Neuron (in vitro differentiated cells): Measurements from ENCODE around the gene CENPVL2.
"Not testable (repeated sequence)": the region's sequence is repeated elsewhere in the genome, so short reads cannot be mapped to it uniquely, and the experiment has no call there.

Experiments used
- H2AFZ ChIP-seq: one replicate; pipeline ENCODE4 v1.6.1; 2013; ENCODE audit warnings: low read depth, mild to moderate bottlenecking, inconsistent platforms, low read length, moderate library complexity
- H3K27me3 ChIP-seq: one replicate; pipeline ENCODE4 v1.6.1; 2013; ENCODE audit warnings: low read length; ENCODE audit not compliant: insufficient read depth
- H3K36me3 ChIP-seq: one replicate; pipeline ENCODE4 v1.6.1; 2013; ENCODE audit warnings: low read length; ENCODE audit not compliant: insufficient read depth
- H3K4me1 ChIP-seq: one replicate; pipeline ENCODE4 v1.6.1; 2013; ENCODE audit warnings: low read length; ENCODE audit not compliant: insufficient read depth
- H3K4me3 ChIP-seq: 2 replicates; pipeline ENCODE4 v1.5.1; 2013; ENCODE audit warnings: mild to moderate bottlenecking, low read length, moderate library complexity
- H3K9me3 ChIP-seq: one replicate; pipeline ENCODE4 v1.6.1; 2013; ENCODE audit warnings: low read length

CENPVL2 gene

GRCh38 chrX:51682720-51683062, at the start of gene CENPVL2:
Gene CENPVL2, minus strand, starts transcription at chrX:51682831. Its CDS starts 0 bp downstream, at chrX:51682831.
- H3K4me3 ChIP-seq, H3K27me3 ChIP-seq, H3K9me3 ChIP-seq, H3K36me3 ChIP-seq, H3K4me1 ChIP-seq, H2AFZ ChIP-seq: not testable (repeated sequence)

DNA sequence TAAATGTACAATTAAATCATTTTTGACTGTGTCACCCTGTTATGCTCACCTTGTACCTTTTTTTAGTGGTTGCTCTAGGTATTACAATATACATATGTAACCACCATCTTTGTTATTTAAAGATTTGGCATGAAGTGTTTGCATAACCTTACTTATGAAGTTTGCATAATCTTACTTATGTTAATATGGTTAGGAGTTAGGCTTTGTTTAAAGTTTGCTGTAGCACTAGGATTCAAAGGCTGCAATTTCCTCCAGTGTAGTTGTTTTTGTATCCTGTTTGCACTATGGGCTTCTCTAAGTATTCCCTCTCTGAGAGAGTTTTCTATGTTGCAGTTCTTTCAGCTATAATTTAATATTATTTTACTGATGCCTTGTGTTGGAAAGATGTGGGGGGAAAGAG, 45.6 kb upstream of the CENPVL2 start:
- no peak overlapping the region for H3K4me3 ChIP-seq
- H2AFZ ChIP-seq: no peak overlapping the region
- H3K9me3 ChIP-seq: no peaks in the 10 kb centered on the region
- no peaks in the 10 kb centered on the region for H3K36me3 ChIP-seq
- H3K27me3 ChIP-seq: no peaks in the 10 kb centered on the region
- H3K4me1 ChIP-seq: no peaks in the 10 kb centered on the region

GRCh38 chrX:51712943-51713647, 30.5 kb upstream of the CENPVL2 start:
- not testable (repeated sequence) for H3K4me3 ChIP-seq, H3K27me3 ChIP-seq, H3K4me1 ChIP-seq

GRCh38 chrX:51710277-51711164, 27.9 kb upstream of the CENPVL2 start, which contains the start of gene CENPVL1:
Gene CENPVL1, plus strand, starts transcription at chrX:51710512. Its CDS starts 0 bp downstream, at chrX:51710512.
- H3K36me3 ChIP-seq, H3K4me1 ChIP-seq, H2AFZ ChIP-seq, H3K9me3 ChIP-seq, H3K27me3 ChIP-seq, H3K4me3 ChIP-seq: not testable (repeated sequence)

More at GRCh38 chrX:51712943-51713647, 30.5 kb upstream of the CENPVL2 start:
- not testable (repeated sequence) for H3K36me3 ChIP-seq, H3K9me3 ChIP-seq, H2AFZ ChIP-seq

DNA sequence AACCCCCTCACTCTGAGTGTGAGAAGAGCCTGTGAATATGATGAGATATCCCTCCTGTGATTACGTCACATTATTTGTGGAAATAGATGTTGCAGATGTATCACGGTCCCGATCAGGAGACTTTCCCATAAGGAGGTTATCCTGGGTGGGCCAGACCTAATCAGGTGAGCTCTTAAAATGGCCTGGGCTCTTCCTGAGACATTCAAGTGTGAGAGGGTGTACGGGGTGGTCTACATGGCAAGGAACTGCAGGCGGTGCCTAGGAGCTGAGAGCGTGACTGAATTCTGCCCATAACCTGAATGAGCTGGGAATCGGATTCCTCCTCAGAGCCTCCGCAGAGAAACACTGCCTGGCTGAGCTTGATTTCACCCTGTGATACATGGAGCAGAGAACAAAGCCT, 14.8 kb upstream of the CENPVL2 start:
- H3K27me3 ChIP-seq: peaks cover 9% of the 10 kb centered on the region
- no peaks in the 10 kb centered on the region for H3K36me3 ChIP-seq
- H3K4me3 ChIP-seq: no peak overlapping the region
- H3K9me3 ChIP-seq: no peaks in the 10 kb centered on the region
- H2AFZ ChIP-seq: no peak overlapping the region
- no peaks in the 10 kb centered on the region for H3K4me1 ChIP-seq

GRCh38 chrX:51694254-51694653, 11.6 kb upstream of the CENPVL2 start:
- Histone ChIP-seq H3K27me3 (peaks cover 9% of the 10 kb centered on the region), H3K4me3 (no peak overlapping the region), H2AFZ (no peak overlapping the region), H3K36me3 (no peaks in the 10 kb centered on the region), H3K9me3 (no peaks in the 10 kb centered on the region), H3K4me1 (no peaks in the 10 kb centered on the region)

DNA sequence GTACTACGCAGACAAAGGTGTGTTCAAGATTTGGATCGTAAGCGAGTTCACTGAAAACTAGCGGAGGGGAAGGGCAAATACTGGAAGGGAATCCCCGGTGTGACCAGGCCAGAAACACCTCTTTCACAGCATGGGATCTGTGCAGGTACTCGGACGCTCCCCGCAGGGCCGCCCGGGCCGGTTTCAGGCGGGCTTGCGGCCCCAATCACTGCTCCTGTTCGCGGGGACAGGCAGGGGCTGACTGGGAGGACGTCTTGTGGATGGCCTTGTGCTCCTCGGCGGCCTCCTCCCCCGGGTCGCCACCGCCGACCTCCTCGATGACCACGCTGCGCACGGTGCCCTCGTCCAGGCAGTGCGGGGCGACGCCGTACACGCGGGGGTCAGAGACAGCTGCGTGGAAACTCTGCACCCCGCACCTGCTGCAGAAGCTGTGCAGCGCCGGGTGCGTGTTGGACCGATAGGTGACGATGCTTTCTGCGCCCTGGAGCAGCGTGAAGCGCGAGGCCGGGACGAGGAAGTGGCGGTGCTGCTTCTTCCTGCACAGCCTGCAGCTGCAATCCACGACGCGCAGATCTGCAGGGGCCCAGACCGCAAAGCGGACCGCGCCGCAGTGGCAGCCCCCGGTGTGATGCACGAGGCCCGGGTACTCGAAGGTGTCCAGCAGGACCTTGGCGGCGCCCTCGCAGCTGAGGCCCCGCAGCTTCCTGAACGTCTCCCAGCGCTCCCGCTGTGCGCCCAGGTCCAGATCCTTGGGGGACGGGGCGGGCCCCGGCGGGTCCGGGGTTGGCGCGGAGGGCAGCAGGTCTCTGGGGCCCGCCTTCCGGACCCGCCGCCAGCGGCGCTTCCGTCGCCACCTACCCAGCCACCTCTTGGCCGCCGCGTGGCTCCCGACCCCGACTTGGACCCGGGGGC, 567 bp downstream of the CENPVL2 start:
- not testable (repeated sequence) for H3K9me3 ChIP-seq, H2AFZ ChIP-seq, H3K27me3 ChIP-seq, H3K4me3 ChIP-seq, H3K4me1 ChIP-seq, H3K36me3 ChIP-seq

- H3K9me3 ChIP-seq, H2AFZ ChIP-seq, H3K4me1 ChIP-seq, H3K36me3 ChIP-seq, H3K27me3 ChIP-seq, H3K4me3 ChIP-seq: not testable (repeated sequence)
Observed at GRCh38 chrX:51679689-51680433, 2.8 kb downstream of the CENPVL2 start.

- no peak overlapping the region for H3K4me3 ChIP-seq
- no peak overlapping the region for H2AFZ ChIP-seq
- H3K36me3 ChIP-seq: no peaks in the 10 kb centered on the region
- H3K27me3 ChIP-seq: peaks cover 3% of the 10 kb centered on the region
- no peaks in the 10 kb centered on the region for H3K4me1 ChIP-seq
- no peaks in the 10 kb centered on the region for H3K9me3 ChIP-seq
Observed at GRCh38 chrX:51665981-51666380, 16.6 kb downstream of the CENPVL2 start.

DNA sequence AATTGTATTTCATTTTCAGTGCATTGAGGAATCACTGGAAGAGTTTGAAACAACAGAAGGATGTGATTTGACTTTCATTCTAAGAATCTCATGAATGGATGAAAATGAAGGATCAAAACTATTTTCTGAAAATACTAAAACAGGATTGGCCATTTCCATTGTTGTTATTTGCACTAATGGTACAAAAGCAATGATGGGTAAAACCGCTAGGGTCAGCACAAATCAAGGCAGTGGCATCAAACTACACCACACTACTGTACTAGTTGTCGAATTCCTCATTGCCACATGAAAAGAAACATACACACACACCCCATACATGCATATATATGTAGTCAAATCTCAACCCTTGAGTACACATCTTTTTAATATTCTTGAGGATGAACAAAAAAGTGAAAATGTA, 39.3 kb downstream of the CENPVL2 start:
- Histone ChIP-seq H3K27me3 (peaks cover 6% of the 10 kb centered on the region), H3K9me3 (no peaks in the 10 kb centered on the region), H2AFZ (no peak overlapping the region), H3K4me1 (no peaks in the 10 kb centered on the region), H3K4me3 (no peak overlapping the region), H3K36me3 (no peaks in the 10 kb centered on the region)

- Histone ChIP-seq H3K27me3 (peaks cover 9% of the 10 kb centered on the region), H3K36me3 (no peaks in the 10 kb centered on the region), H2AFZ (no peak overlapping the region), H3K9me3 (no peaks in the 10 kb centered on the region), H3K4me3 (no peak overlapping the region), H3K4me1 (no peaks in the 10 kb centered on the region)
Observed at GRCh38 chrX:51641421-51642021, 41.1 kb downstream of the CENPVL2 start.

- not testable (repeated sequence) for H3K4me1 ChIP-seq, H3K36me3 ChIP-seq, H3K9me3 ChIP-seq, H3K4me3 ChIP-seq, H3K27me3 ChIP-seq, H2AFZ ChIP-seq
Observed at GRCh38 chrX:51636511-51636910, 46.1 kb downstream of the CENPVL2 start.
